Iris pigment epithelial cell (primary cell): Measurements from ENCODE around the gene SRD5A1.

Experiments
- DNase-seq: peaks from one replicate; pipeline ENCODE4 v3.0.0-alpha.2; 2011; ENCODE audit warnings: low read depth

The SRD5A1 gene

DNA sequence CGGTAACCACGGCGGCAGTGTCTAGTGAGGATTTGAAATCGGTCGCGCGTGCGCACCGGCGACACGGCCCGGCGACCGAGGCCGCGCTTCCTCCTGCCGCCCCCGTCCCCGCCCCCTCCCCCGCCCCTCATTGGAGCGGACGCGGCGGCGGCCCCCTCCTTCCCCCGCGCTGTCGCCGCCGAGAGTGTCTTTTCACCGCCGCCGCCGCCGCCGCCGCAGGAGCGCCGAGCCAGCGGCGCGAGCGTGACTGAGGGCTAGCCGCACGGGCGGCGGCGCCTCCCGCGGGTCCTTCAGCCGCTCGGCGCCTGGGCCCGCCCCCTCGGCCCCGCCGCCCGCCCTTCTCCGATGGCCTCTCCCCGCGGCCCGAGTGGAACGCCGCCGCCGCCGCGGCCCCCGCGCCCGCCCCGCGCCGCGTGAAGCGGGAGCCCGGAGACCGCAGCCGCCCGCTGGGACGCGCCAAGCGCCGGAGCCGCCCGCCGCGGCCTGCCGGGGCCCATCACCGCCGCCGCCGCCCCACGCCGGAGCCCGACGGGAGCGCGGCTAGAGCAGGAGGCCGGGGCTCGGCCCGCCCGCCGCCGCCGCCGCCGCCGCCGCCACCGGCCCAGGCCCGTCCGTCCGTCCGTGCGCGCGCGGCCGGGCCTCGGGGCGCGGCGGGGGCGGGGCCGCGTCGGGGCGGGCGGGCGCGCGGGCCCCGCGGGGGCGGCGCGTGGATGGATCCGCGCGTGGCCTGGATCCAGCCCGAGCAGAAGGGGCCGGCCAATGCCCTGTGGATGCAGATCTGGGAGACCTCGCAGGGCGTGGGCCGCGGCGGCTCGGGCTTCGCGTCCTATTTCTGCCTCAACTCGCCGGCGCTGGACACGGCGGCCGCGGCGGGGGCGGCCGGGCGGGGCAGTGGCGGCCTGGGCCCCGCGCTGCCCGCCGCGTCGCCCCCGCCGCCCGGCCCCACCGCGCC, 80.3 kb downstream of the SRD5A1 start, which contains the start of gene TENT4A:
Gene TENT4A (plus strand): TSS at position 159 of the 952 bp plus-strand sequence. CDS start 552 bp downstream, at position 711.
- DNase-seq: no peak

DNA sequence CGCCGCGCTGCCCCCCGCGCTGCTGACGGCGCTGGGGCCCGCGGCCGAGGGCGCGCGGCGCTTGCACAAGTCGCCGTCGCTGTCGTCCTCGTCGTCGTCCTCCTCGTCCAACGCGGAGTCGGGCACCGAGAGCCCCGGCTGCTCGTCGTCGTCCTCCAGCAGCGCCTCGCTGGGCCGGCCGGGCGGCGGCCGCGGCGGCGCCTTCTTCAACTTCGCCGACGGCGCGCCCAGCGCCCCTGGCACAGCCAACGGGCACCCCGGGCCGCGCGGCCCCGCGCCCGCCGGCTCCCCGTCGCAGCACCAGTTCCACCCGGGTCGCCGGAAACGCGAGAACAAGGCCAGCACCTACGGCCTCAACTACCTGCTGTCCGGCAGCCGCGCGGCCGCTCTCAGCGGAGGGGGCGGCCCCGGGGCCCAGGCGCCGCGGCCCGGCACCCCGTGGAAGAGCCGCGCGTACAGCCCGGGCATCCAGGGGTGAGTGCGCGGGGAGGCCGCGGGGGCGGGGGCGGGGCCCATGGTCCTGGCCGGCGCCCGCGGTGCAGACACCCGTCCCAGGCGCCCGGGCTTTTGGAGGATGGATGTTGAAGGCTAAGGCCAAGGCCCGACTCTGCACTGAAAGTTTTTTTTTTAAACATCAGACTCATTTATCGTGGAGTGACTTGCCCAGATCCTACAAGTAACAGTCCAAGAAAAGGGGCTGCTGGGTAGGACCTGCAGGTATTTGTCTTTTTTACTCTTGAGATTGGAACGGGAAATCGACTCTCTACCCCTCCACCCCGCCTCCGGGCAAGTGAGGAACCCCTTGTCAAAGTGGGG, 81.2 kb downstream of the SRD5A1 start:
- DNase-seq: no peak

DNA sequence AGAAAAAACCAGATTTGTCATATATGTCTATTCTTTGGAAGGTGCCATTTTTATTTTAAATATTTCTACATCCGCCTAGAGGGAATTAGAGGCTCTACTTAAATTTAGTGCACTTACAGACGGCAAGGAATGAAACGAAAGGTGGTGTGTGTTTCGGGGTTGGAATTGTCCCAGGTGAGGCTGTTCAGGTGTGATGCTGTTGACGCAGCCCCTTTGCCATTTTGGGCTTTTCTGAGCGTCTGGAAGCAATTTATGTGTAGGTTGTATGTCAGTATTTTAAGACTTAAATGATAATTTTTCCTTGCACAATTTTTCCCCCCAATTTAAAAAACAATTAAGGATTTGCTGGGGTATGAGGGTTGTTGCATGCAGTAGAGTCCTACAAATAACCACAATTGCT, 82.0 kb downstream of the SRD5A1 start:
- DNase-seq: no peak

- DNase-seq: no peak
Observed at GRCh38 chr5:6715758-6716628, 82.8 kb downstream of the SRD5A1 start.

DNA sequence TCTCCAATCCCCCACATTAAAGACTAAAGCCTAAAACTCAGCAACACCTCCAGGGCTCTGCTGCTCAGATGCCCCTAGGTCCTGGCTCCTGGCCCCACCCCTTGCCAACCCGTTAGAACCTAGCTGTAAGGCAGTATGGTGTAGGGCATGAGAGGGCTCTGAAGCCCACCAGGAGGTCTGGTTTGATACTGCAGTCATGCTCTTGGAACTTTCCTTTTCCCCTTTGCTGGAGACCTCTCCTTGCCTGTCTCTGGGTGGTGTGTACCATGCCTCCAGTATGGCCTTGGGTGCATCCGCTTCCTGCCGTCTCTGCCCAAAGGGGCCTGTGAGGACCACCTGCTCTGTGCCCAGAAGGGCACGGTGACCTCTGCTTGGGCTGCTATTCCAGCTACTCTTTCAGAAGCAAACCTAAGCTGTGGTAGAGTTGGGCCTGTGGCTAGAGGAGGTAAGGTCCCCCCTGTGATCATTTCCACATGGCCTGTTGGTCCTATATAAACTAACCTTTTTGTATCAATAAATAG, 83.4 kb downstream of the SRD5A1 start:
- DNase-seq: no peak

DNA sequence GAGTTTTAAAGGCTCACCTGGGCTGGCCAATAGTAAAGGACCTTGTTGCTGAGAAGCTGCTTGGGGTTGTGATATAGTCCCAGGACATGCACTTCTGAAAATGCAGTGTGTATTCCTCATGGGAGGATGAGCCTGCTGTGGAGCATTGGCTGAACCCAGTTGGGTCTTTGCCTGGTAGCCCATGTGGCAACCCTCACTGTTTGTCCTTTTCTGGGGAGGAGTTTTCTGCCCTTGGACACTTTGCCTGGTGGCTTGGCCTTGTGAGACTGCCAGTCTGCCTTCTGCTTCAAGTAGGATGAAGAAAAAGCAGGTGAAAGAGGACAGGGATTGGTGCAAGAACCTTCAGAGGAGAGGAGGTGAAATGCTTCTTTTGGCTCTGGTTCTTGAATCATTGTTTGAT, 84.0 kb downstream of the SRD5A1 start:
- DNase-seq: no peak

DNA sequence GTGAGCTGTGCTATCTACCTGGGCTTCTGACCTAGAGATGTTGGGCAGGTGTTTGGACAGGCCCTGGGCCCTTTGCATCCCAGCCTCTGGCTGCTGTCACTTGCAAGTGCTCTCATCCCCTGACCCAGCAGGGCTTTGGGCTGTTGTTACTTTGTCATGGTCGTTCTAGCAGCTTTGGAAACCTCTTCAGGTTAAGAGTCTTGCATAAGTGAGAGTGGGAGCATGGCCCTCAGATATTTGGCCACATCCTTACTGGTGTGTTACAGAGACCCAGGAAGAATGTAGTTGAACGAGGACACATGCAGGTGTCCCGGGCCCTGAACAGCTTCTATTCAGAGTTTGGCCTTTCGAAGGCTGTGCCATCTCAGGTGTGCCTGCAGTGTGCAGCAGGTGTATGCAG, 84.4 kb downstream of the SRD5A1 start:
- no peak for DNase-seq

DNA sequence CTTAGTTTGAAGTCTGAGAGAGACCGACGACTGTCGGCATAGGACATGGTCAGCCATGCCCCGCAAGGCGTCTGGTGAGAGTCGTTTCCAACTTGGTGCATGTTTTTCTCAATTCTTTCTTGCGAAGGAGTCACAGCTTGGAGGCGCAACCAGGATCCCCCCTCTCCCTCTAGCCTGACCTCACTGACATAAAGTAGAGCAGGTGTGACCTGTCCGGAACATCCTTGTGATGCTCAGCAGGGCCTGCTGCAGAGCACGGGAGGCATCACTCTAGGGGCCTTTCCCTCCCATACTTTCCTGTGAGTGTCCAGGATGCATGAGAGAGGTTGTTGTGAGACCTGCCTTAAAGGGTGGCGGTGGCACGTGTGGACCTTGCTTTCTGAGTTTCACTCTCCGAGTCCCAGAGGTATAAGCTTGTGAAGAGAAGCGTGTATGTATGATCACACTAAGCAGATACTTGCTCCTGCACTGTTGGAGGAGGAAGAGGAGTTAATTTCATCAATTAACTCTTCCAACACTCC, 85.0 kb downstream of the SRD5A1 start:
- DNase-seq: no peak

GRCh38 chr5:6718718-6719117, 85.5 kb downstream of the SRD5A1 start:
- DNase-seq: no peak

GRCh38 chr5:6719417-6719816, 86.2 kb downstream of the SRD5A1 start:
- no peak for DNase-seq

DNA sequence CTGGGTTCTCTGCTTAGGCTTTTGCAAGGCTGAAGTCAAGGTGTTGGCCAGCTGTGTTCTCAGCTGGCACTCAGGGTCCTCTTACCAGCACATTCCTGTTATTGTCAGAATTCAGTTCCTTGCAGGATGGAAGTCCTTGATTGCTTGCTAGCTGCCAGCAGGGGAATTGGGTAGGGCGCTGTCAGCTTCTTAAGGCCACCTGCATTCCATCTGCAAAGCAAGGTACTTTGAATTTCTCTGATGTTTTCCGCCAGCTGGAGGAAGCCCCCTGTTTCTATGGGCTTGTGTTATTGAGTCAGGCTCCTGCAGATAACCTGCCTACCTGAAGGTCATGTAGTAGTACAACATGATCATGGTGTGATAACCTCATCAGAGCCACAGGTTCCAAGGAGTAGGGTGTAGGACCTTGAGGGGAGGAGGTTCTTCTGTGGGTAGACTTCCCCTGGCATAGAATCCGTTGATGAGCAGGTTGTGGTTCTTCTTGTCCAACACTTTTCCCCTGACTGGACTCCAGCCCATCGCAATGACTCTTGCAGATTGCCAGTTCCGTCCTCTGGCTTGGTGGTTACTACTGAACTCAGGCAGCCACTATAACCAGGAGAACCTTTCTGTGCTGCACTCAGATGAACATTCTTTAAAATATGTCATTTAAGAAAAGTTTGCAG, 86.8 kb downstream of the SRD5A1 start:
- no peak for DNase-seq

- no peak for DNase-seq
Observed at GRCh38 chr5:6720561-6720921, 87.3 kb downstream of the SRD5A1 start.

- DNase-seq: no peak
Observed at GRCh38 chr5:6721442-6721841, 88.2 kb downstream of the SRD5A1 start.

DNA sequence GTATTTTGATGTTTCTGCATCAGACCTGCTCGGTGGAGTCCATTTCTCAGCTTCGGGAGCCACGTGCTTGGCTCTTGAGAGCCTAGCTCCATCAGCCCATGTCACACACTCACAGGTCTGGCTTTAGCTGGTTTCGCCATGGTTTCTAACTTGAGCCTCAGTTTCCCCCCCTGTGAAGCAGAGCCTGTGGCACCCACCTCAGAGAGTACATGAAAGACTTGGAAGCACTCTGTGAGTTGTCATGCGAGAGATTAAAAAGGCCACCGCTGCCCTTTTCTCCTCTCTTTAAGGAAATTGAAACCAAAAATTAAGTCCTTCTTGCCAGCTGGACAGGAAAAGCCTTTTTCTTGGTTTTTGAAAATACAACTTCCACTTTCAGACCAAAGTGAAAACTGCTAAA, 88.8 kb downstream of the SRD5A1 start:
- no peak for DNase-seq

DNA sequence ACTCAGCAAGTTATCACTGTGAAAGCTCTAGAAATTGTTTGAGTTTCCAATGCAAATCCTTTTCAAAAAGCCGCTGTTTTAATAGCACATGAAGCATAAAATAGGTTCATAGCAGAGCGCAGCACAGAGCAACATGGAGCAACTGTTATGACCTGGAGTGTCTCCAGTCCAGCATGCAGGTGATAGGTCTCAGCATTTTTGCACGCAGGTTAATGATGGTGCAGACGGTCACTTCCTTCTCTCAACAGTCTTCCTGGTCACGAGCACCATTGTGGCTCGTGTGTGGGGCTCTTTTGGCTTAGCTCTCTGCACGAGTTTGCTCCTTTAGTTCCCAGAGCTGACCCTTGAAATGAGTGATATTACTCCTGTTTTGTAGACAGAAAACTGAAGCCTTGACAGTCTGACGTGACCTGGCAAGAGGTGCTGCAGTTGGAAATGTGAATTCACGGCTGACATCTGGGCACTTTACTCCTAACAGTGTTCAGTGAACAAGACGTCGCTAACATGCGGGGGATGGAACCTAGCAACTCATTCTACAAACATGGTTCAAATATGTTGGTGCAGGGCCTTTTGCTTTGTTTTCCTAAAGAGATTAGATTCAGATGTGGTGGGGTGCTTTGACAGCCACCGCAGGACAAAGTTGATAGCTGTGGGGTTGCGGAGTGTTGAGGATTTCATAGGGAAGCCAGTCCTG, 90.0 kb downstream of the SRD5A1 start:
- DNase-seq: no peak

DNA sequence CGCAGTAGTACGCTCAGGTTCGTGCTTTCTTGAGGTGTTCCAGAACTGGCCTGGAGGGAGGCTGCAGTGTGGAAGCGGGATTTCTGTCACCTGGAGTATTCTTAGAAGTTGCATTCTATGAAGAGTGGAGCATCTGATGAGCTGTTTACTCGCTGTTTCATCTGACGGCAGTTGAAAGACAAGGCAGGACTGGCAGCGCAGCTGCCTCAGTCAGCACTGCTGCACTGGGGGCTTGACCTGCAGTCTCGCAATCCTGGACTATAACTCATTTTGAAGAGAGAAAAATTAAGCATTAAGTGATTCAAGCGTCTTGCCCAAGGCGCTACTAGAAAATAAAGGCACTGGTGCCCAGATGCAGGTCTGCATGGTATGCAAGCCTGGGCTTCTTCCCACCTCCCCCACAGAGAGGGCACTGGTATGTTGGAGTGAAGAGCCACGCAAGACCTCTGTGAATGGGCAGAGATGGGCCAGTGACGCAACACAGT, 90.6 kb downstream of the SRD5A1 start:
- DNase-seq: no peak
